Stimulated activated CD8-positive, alpha-beta memory T cell treated with anti-CD3 and anti-CD28 coated beads, Interleukin-15, amount 100 ng/mL, for 48 hours (primary cell): ENCODE data around the gene C18orf63.
"Not testable (repeated sequence)": the region's sequence is repeated elsewhere in the genome, so short reads cannot be mapped to it uniquely, and the experiment has no call there.

ENCODE experiments used
- DNase-seq, 2 donors: peaks; one replicate each; pipeline ENCODE4 v3.0.0-alpha.2; 2020; ENCODE audit warnings: low read depth in 2 of 2

Gene C18orf63

DNA sequence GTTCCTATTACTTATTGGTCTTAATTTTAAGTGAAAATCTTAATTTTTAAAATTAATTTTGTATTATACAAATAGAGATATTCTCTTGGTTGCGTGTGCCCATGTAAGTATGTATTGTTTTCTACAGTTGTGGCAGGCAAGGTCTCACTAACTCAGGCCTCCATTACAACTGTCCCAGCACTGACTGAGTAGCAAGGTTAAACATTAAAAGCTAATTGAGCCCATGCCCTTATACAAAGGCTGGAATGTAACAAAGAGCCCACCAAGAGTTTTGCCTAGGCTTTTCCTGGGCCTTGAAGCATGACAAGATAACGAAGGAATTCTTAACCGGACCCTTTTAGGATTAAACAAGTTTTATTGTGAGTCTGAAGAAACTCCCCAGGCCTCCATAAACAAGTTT is 11.2 kb downstream of the C18orf63 start:
- DNase-seq: not testable (repeated sequence)

DNA sequence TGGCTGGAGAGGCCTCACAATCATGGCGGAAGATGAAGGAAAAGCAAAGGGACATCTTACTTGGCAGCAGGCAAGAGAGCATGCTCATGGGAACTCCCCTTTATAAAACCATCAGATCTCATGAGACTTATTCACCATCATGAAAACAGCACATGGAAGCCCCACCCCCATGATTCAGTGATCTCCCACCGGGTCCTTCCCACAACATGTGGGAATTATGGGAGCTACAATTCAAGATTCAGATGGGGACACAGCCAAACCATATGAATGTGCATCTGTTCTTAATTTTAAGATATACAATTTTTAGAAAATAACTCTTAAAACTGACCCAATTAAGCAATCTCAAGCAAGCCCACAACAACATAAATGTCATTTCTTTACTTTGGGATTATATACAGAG is 12.6 kb downstream of the C18orf63 start:
- no peak for DNase-seq

- no peak for DNase-seq
Observed at GRCh38 chr18:74329688-74330205, 14.1 kb downstream of the C18orf63 start.

- DNase-seq: no peak
Observed at GRCh38 chr18:74331404-74331803, 15.8 kb downstream of the C18orf63 start.

- no peak for DNase-seq
Observed at GRCh38 chr18:74333091-74333490, 17.5 kb downstream of the C18orf63 start.

DNA sequence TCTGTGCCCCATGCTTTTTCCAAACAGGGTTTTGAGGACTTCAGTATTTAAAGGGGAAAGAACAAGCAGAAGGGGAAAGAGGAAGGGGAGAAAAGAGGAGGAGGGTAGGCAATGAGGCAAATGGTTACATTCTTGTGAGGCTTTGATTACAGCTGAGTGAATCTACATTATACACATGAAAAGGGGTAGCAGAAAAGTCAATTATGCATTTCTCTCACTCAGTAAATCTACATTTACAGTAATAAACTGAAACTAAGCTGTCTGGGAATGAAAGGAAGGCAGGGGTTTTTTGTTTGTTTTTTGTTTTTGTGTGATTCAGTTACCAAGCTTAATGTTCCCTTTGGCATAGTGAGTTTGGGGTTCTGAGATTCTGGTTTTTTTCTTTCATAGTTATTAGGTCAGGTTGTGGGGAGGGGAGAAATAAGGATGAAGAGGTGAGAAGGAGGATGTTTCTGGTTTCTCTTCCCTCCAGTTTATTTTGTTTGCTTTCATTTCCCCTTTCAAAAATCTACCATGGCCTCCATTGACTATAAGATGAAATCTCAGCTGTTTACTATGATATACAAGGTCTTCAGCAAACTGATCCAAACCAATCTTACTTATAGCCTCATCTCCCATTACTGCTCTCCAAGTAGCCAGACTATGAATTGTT is 18.7 kb downstream of the C18orf63 start:
- no peak for DNase-seq

- DNase-seq: no peak
Observed at GRCh38 chr18:74336656-74337055, 21.0 kb downstream of the C18orf63 start.

DNA sequence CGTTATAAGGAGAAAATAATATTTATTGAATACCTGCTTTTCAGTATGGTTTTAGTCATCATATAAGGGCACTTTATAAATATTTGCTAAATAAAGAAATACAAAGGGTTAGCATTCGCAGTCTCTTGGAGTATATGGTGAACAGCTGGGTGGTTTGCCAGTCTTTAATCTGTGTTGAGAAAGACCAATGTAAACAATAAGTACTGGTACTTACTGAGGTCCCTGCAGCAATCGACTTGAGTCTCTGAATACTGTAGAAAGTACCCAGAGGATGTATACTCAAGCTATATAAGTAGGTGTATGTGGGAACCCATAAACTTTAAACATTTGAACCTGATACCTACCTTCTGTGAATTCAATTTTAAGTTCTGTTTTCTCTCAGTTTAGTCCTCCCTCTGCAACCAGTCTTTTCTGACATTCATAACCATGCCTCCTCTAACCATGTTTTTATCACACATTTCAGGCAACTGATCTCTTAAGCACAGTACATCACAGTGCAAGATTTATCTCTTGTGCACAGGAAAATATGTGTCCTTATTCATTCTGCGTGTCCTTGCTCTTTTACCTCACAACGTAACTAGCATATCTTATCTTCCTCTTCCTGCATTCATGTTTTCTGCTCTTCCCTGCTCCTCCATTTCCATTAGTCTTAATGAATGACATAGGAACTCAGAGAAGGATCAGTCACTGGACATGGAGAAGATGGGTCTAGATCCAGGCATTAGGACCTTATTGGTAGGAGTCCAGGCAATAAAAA is 21.7 kb downstream of the C18orf63 start:
- no peak for DNase-seq

DNA sequence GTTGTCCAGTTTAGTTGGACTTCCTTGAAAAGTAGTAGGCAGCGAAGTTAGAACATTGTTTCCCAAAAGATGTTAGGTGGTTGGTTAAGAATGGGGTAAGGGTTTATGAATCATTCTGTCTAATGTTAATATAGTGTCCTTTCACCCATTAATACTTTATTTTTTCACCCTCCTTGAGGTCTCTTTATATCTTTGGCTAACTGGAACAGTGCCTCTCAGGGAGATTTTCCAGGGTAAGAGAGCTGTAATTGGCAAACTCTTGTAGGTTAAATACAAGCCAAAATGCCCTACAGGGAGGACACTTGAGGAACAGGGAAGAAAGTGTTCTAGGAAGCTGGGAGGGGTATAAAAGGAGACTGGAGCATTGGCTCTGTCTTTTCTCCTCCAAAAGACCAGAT is 22.3 kb downstream of the C18orf63 start:
- no peak for DNase-seq

GRCh38 chr18:74342416-74343043 is 26.9 kb downstream of the C18orf63 start:
- DNase-seq: no peak

DNA sequence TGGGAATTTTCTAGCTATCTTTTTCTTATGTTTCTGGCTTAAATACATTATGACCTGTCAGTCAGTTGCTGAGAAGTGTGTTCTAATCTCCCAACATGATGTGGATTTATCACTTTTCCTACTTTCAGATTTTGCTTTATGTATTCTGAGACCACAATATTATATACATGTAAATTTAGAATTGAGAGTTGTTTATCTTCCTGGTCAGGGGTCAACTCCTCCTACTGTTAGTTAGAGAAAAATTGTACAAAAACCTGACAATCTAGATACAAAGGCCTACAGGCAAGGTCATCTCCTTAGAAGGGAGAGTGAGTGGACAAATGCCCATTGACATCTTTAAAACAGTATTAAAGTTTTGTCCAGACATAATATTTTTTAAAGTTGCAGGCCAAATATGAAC is 30.6 kb downstream of the C18orf63 start:
- no peak for DNase-seq

DNA sequence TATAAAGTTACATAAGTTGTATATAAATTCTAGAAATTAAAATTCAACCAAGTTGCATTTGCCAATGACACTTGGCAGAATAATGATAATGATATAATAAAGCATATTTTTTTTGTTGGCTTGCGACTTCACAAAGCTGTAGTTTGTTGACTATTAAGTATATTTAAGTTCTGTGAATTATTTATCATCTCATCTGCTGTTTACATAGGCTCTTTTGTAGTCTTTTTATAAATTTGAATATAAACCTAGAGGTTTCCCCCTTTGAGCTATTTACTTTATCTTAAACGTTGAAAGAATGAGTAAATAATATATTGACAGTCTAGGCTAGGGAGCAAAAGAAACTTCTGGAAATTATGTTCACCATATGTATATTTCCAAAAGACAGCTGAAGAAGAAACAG is 32.9 kb downstream of the C18orf63 start:
- no peak for DNase-seq

DNA sequence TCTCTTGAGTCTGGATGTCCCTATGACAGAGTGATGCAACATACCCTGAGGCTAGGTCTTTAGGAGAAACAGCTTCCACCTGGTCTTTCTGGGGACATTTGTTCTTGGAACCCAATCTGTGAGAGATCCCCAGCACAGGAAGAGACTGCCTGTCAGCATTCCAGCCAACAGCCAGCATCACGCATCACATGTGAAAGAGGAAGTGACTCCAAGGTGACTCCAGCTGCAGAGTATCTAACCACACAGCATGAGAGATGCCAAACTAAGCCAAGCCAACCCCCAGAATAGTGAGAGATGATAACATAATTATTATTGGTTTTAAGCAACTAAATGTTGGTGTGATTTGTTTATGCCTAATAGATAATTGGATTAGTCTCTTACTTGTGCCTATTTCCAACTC is 35.7 kb downstream of the C18orf63 start:
- no peak for DNase-seq

DNA sequence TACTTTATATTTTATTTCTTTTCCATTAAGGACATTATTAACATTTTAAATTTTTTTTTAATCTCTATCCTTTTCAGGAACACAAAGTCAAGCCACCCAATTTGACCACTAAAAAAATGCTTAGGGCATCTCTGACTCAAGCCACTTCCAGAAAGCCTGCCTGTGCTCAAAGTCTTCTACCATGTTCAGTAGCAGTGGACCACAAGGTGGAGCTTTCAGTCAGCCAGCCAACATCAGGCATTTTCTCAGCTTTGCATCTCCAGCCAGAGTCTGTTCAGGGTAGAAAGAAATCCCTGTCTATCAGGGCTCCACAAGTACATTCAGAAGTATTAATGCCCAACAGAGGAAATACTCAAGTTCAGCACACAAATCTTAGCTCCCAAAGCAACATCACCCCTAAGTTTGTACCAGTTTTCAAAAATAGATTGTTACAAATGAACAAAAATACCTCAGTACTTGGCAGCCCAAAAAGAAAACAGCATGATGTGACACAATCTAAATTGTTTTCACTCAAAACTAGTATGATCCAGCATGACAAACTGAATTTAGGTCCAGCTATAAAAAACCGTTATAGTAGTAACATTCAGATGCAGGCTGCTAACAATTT is 37.6 kb downstream of the C18orf63 start:
- no peak for DNase-seq

DNA sequence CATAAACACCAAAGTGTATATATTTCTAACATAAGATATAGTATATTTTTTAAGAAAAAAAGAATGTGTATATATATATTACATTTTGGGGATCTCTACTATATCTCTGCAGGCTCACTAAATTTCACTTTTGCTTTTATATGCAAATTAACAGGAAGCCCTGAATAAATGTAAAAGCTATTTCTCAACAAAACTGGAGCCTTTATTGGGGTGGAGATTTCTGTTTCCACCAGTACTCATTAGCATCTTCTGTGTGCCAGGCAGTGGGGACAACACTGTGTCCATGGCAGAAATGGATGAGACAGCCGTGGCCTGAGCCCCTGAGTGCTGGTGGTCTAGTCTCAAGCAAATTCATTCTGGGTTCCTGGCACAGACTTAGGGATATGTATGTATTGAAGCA is 41.3 kb downstream of the C18orf63 start:
- DNase-seq: no peak

- no peak for DNase-seq
Observed at GRCh38 chr18:74360852-74361655, 45.4 kb downstream of the C18orf63 start.

DNA sequence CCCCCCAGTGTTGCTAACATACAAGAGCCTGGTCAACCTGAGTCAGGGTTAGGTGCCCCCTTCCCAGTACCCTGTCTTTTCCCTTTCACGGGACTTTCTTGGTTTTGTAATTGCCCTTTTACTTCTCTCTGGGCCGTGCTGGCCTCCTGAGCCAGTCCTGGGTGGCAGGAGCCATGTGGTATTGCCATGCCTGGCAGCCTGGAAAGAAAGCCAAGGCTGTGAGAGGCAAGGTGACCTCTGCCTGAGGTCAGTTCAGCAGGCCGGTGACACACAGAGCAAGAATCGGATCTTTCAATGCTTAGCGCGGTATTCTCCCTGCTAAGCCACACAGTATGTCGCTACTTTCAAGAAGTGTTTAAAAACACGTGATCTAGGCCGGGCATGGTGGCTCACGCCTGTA is 52.3 kb downstream of the C18orf63 start:
- DNase-seq: no peak

- DNase-seq: no peak
Observed at GRCh38 chr18:74368901-74369705, 53.5 kb downstream of the C18orf63 start.

GRCh38 chr18:74370115-74370514 is 54.5 kb downstream of the C18orf63 start:
- no peak for DNase-seq

DNA sequence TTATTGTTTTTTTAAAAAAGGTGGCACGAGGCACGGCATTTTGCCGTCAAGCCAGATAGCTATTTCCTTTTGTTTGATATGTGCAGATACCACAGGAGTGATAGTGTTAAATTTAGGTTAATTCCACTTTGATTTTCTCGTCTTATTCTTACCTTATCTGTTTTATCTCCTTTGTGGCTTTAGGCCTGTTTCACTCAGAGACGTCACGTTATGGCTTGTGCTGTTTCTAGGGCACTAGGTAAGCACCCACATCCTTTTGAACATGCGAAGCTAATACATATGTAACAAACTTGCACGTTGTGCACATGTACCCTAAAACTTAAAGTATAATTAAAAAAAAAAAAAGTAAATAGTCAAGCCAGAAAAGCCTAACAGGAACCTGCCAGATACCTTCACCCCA is 57.8 kb downstream of the C18orf63 start:
- no peak for DNase-seq

DNA sequence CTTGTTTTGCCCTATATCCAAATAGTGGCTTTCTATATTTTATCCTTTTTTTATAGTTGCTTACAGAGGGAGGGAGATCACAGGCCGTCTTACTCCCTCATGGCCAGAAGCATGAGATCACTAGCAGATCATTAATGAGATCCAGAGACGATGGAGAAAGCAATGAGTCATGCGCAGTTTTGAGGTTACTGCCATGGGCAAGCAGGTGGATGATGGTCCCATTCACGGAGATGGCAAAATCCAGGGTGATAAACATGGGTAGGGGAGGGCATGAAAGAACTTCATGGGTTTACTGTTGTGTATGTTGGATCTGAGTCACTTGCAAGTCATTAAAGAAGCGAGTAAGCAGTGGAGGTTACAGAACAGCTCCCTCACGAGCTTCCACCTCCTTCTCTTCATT is 60.4 kb downstream of the C18orf63 start:
- no peak for DNase-seq
